Chondrocyte (in vitro differentiated cells): ENCODE measurements around the gene RCSD1. TPM values are rescaled to one million over a fixed set of nuclear protein-coding genes. Genes with fewer than 3 reads are reported as not detected.
A peak's percentile ranks its signal among the peaks of the same experiment; 100 is the strongest.
"Not testable (repeated sequence)": the region's sequence is repeated elsewhere in the genome, so short reads cannot be mapped to it uniquely, and the experiment has no call there.

Source experiments
- DNase-seq: peaks from one replicate; pipeline ENCODE4 v3.0.0; 2021; ENCODE audit warnings: mixed read lengths, low spot score
- H3K27ac Mint-ChIP-seq: one replicate; pipeline ENCODE4 v1.8.0; 2021; ENCODE audit warnings: mild to moderate bottlenecking, moderate library complexity, mixed read lengths; ENCODE audit not compliant: unreplicated experiment
- H3K27me3 Mint-ChIP-seq: 2 replicates; pipeline ENCODE4 v1.8.0; 2021; ENCODE audit warnings: low read depth, mixed read lengths
- H3K36me3 Mint-ChIP-seq: 2 replicates; pipeline ENCODE4 v1.8.0; 2021; ENCODE audit warnings: low read depth, mixed read lengths
- H3K4me1 Mint-ChIP-seq: 2 replicates; pipeline ENCODE4 v1.8.0; 2021; ENCODE audit warnings: low read depth, mild to moderate bottlenecking, mixed read lengths
- H3K4me3 Mint-ChIP-seq: one replicate; pipeline ENCODE4 v1.8.0; 2021; ENCODE audit warnings: mild to moderate bottlenecking, moderate library complexity, mixed read lengths; ENCODE audit not compliant: unreplicated experiment
- H3K9me3 Mint-ChIP-seq: 2 replicates; pipeline ENCODE4 v1.8.0; 2021; ENCODE audit warnings: low read depth, mixed read lengths
- total RNA-seq: library from RNA; stranded (reverse); gene quantifications from 3 replicates; pipeline ENCODE4 v1.2.1, GENCODE V29; 2021
- TF ChIP-seq, protein P1 (sequence below): fragments of 200-600 bp; sonication (generic); IDR thresholded peaks from 2 replicates; pipeline ENCODE4 v1.5.0; 2021; ENCODE audit warnings: antibody characterized with exemption, mild to moderate bottlenecking, moderate library complexity

RCSD1 gene
- total RNA-seq, 1 donor from 2014 or later = 1.1 TPM

DNA sequence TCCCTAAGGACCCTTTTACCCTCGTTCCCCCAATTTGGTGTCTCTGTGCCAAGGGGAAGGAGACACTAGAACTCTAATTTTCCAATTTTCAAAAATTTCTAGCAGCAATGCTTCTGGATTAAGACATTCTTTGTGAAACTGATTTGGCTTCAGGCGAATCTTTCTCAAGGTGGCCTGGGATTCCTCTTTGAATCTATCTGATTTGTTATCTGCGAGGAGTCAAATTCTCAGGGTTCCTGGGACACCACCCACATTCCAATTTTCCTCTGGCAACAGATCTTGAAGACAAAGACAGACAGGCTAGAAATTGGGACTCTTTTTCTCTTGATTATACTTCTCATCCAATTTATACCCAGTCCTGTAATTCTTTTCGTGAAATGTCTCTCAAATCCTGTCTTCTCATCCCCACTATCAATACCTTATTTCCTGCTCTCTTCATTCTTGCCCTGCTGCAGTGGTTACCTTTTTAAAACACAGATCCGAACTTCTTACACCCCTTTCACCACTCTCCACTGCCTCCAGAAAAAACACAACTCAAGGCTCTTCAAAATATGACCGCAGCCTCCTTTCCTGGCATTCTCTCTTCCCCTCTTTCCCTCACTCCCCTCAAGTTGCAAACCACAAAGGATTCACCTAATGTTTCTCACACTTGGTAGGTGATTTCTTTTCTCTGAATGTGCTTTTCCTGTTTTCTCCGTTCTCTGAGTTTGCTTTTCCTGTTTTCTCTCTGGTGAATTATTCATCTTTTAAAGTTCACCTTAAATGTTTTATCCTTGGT is 89.1 kb downstream of the RCSD1 start:
- H3K27ac Mint-ChIP-seq = no peak overlapping the region
- TF ChIP-seq, protein P1, sequence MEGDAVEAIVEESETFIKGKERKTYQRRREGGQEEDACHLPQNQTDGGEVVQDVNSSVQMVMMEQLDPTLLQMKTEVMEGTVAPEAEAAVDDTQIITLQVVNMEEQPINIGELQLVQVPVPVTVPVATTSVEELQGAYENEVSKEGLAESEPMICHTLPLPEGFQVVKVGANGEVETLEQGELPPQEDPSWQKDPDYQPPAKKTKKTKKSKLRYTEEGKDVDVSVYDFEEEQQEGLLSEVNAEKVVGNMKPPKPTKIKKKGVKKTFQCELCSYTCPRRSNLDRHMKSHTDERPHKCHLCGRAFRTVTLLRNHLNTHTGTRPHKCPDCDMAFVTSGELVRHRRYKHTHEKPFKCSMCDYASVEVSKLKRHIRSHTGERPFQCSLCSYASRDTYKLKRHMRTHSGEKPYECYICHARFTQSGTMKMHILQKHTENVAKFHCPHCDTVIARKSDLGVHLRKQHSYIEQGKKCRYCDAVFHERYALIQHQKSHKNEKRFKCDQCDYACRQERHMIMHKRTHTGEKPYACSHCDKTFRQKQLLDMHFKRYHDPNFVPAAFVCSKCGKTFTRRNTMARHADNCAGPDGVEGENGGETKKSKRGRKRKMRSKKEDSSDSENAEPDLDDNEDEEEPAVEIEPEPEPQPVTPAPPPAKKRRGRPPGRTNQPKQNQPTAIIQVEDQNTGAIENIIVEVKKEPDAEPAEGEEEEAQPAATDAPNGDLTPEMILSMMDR = no peak
- H3K4me3 Mint-ChIP-seq = no peak overlapping the region
- no peaks in the 10 kb centered on the region for H3K27me3 Mint-ChIP-seq
- no peaks in the 10 kb centered on the region for H3K36me3 Mint-ChIP-seq
- no peak for DNase-seq
- peaks cover 25% of the 10 kb centered on the region for H3K4me1 Mint-ChIP-seq
- H3K9me3 Mint-ChIP-seq = no peaks in the 10 kb centered on the region

DNA sequence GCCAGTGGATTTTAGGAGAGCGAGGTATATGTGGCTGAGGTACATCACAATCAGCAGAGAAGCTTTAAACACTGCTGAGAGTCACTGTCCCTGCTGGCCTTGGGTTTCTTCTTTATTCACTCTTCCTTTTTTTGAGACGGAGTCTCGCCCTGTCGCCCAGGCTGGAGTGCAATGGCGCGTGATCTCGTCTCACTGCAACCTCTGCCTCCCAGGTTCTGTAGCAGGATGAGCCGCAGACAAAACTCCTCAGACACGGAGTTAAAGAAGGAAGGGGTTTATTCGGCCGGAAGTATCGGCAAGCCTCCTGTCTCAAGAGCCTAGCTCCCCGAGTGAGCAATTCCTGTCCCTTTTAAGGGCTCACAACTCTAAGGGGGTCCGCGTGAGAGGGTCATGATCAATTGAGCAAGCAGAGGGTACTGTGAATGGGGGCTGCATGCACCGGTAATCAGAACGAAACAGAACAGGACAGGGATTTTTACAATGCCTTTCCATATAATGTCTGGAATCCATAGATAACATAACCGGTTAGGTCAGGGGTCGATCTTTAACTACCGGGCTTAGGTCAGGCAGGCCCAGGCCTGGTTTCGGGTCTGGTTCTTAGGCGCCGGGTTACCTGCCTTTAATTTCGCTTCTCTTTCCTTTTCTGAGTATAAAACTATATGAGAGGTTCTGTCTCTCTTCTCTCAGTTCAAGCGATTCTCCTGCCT is 89.8 kb downstream of the RCSD1 start:
- not testable (repeated sequence) for DNase-seq, H3K4me3 Mint-ChIP-seq, H3K27me3 Mint-ChIP-seq, H3K27ac Mint-ChIP-seq, H3K9me3 Mint-ChIP-seq, H3K36me3 Mint-ChIP-seq
- peaks cover 33% of the 10 kb centered on the region for H3K4me1 Mint-ChIP-seq

DNA sequence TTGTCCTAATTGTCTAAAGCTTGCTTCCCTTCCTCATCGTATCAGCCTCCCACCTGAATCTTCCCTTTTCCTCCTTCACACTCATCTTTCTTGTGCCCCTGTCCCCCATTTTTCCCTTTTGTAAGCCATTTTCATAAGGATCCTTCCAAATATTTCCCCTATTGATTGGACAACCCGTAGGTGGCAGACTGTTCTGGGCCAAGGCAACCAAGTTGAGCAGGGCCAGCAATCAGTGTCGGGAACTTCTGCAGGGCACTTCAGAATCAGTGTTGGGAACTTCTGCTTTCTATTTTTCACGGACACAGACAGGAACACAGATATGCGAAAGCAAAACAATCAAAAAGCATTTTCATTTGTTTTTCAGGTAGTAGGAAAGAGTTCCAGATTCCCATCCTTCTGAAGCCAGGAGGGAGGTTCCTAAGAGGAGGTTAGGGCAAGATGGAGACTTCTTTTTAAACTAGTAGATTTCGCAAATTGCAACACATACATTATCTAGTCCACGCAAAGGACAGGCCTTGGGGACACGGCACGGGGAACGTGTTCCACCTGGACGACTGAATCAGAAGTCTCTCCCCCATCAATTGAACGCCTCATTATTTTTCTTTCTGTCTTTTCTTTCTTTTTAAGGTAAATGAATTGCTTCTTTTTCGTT is 91.1 kb downstream of the RCSD1 start:
- no peak for DNase-seq
- Mint-ChIP-seq H3K36me3 (no peaks in the 10 kb centered on the region), H3K4me1 (peaks cover 42% of the 10 kb centered on the region), H3K27me3 (no peaks in the 10 kb centered on the region), H3K27ac (peak overlapping the region; percentile 97), H3K9me3 (no peaks in the 10 kb centered on the region), H3K4me3 (peak overlapping the region; percentile 91)
- TF ChIP-seq, protein P1 = peak; percentile 77

DNA sequence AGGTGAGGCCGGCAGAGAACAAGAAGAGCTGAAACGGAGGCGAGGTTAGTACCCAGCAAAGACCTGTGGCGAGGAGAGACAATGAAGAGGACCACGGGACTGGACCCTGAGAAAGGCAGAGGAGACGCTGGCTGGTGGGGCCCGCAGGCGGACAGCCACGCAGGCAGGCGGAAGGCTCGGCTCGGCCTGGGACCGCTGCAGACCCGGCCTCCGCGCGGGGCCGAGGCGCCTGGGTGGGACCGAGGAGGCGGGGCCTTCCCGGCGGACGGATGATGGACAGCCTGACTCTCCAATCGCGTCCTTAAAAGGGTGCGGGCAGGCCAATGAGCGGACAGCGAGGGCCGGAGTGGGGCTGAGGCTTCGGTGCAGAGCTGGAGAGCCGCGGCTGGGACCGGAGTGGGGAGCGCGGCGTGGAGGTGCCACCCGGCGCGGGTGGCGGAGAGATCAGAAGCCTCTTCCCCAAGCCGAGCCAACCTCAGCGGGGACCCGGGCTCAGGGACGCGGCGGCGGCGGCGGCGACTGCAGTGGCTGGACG is 91.7 kb downstream of the RCSD1 start, which contains the start of gene MPZL1:
Gene MPZL1 (plus strand): TSS at position 366 of the 535 bp plus-strand sequence. CDS start 170 bp downstream, outside the sequence.
- H3K27ac Mint-ChIP-seq = peak within 1 kb of the TSS; percentile 97
- H3K36me3 Mint-ChIP-seq = no peaks in the 10 kb centered on the region
- no peaks in the 10 kb centered on the region for H3K27me3 Mint-ChIP-seq
- peak; percentile 97 for DNase-seq
- TF ChIP-seq, protein P1 = no peak
- no peaks in the 10 kb centered on the region for H3K9me3 Mint-ChIP-seq
- peak within 1 kb of the TSS; percentile 91 for H3K4me3 Mint-ChIP-seq
- peaks cover 48% of the 10 kb centered on the region for H3K4me1 Mint-ChIP-seq

DNA sequence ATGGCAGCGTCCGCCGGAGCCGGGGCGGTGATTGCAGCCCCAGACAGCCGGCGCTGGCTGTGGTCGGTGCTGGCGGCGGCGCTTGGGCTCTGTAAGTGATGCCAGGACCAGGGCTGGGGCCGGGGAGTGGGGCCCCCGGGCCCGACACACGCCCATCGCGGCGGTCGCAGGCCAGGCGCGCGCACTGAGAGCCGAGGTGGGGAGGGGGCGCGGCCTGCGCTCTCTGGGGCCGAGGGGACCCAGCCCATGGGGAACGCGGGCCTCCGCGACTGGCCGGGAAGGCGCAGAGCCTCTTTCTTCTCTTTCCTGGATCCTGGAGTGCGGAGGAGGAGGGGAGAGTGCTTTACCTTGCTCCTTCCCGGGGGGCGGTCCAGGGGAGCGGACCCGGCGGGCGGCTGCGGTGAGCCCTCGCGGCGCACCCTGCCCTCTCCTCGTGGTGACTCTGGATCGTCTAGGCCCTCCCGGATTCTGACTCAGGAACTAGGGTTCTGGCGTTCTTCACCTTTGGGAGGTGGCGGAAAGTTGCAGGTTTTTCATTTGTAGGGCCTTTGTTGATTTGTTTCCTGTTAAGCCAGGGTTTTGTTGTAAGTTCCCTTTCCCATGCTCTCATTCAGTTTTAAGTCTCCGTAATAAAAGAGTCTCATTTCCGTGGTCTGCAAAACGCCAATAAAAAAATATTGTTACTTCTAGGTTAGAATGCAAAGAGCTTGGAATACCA is 92.3 kb downstream of the RCSD1 start:
- H3K4me3 Mint-ChIP-seq = peak overlapping the region; percentile 91
- H3K27me3 Mint-ChIP-seq = no peaks in the 10 kb centered on the region
- H3K9me3 Mint-ChIP-seq = no peaks in the 10 kb centered on the region
- H3K4me1 Mint-ChIP-seq = peaks cover 52% of the 10 kb centered on the region
- H3K27ac Mint-ChIP-seq = peak overlapping the region; percentile 79
- TF ChIP-seq, protein P1 = no peak
- no peaks in the 10 kb centered on the region for H3K36me3 Mint-ChIP-seq
- DNase-seq = no peak
